Sigmoid colon (tissue), 7 donors: ENCODE measurements around the gene PLXND1. TPM values are rescaled to one million over a fixed set of nuclear protein-coding genes. Genes with fewer than 3 reads are reported as not detected.
A peak's percentile ranks its signal among the peaks of the same experiment; 100 is the strongest.

ENCODE experiments used
- DNase-seq: peaks from one replicate; pipeline ENCODE4 v3.0.0-alpha.2; 2019
- H3K27ac ChIP-seq, 4 donors: fragments of 200-600 bp; sonication (generic); one replicate each; pipeline ENCODE4 v1.5.1; 2016 to 2019; ENCODE audit warnings: mild to moderate bottlenecking in 1 of 4
- H3K27me3 ChIP-seq, 3 donors: fragments of 200-600 bp; sonication (generic); one replicate each; pipeline ENCODE4 v1.5.1; 2019; ENCODE audit warnings: mild to moderate bottlenecking in 1 of 3
- H3K36me3 ChIP-seq, 4 donors: fragments of 200-600 bp; sonication (generic); one replicate each; pipeline ENCODE4 v1.5.1; 2016 to 2019
- H3K4me1 ChIP-seq, 4 donors: fragments of 200-600 bp; sonication (generic); one replicate each; pipeline ENCODE4 v1.5.1; 2017 to 2019
- H3K4me3 ChIP-seq, 4 donors: fragments of 200-600 bp; sonication (generic); one replicate each; pipeline ENCODE4 v1.5.1; 2017 to 2019; ENCODE audit warnings: mild to moderate bottlenecking in 2 of 4, moderate library complexity in 1 of 4
- H3K9me3 ChIP-seq, 4 donors: fragments of 200-600 bp in 3 of 4; sonication (generic) in 3 of 4; one replicate each; pipeline versions ENCODE4 v1.5.1 to v1.6.1; 2013 to 2019
- EP300 ChIP-seq, 4 donors: sonication (generic); formaldehyde crosslinking; IDR thresholded peaks; one replicate each; pipeline ENCODE4 v1.6.1; 2017; ENCODE audit warnings: antibody characterized with exemption in 4 of 4
- POLR2A ChIP-seq, 2 donors: fragments of 450-650 bp; IDR thresholded peaks; one replicate each; pipeline ENCODE4 v1.6.1; 2016; ENCODE audit warnings: antibody characterized with exemption in 2 of 2, mild to moderate bottlenecking in 2 of 2, moderate library complexity in 2 of 2
- POLR2AphosphoS5 ChIP-seq, 4 donors: sonication (generic); formaldehyde crosslinking; IDR thresholded peaks; one replicate each; pipeline ENCODE4 v1.6.1; 2017; ENCODE audit warnings: antibody characterized with exemption in 4 of 4
- WGBS, 2 donors: extraction: QIAGEN DNeasy Blood & Tissue Kit; methylation state at CpG; one replicate each; pipeline ENCODE4 v1.1.7; 2013; 5-methylcytosine and 5-hydroxymethylcytosine counted together
- intact Hi-C: fragments of 100-400 bp; cut with DNase I; formaldehyde crosslinking; loops from one replicate; pipeline ENCODE4 v1.15.1; 2023
- polyA plus RNA-seq, 3 donors: library from polyadenylated mRNA; stranded (reverse); fragments of 200-250 nt; gene quantifications; one replicate each; pipeline ENCODE4 v1.2.3, GENCODE V29; 2013
- total RNA-seq, 4 donors: library from RNA; depleted of rRNA; stranded (reverse); fragments of >200 nt; gene quantifications; one replicate each; pipeline ENCODE4 v1.1.0, GENCODE V29; 2016
- TF ChIP-seq, protein P1 (sequence below), 4 experiments: fragments of 450-650 bp in 3 of 4; fragments of 200-600 bp in 1 of 4; IDR thresholded peaks; one replicate each; pipeline ENCODE4 v1.5.1; 2016 to 2019; ENCODE audit warnings: antibody characterized with exemption in 4 of 4, mild to moderate bottlenecking in 3 of 4, moderate library complexity in 2 of 4
- donor health status: healthy with polysubstance abuse.
- donor health status: Bipolar disorder and iron deficiency.
- donor health status: healthy.

PLXND1 gene
- total and polyA plus RNA-seq, 7 donors = 9.6 to 77.0 (median 42.0) TPM

DNA sequence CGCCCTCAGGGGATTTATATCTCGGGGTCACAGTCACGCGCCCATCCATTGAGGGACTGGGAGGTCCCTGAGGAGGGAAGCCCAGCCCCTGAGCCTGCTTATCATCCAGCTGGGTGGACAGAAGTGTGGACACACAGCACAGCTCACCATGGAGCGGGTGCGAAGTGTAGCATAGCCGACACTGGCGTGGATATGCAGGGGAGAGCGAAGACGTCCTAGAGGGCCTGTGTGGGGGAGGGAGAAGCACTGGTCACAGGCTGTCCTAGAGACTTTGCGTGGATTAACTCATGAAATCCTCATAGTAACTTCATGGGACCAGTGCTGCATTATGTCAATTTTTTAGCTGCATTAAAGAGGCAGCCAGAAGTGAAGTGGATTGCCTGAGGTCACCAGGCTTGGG is 26.1 kb upstream of the PLXND1 start:
- intact Hi-C loops = no loop called here
- Histone ChIP-seq H3K36me3 (no peaks in the 10 kb centered on the region), H3K27me3 (no peaks in the 10 kb centered on the region), H3K4me3 (no peak overlapping the region), H3K9me3 (no peaks in the 10 kb centered on the region), H3K27ac (no peak overlapping the region), H3K4me1 (peaks cover 0 to 9% (median 8%) of the 10 kb centered on the region in 4 donors)
- TF ChIP-seq EP300 (IDR thresholded peaks at IDR 0.05) = no peak
- TF ChIP-seq POLR2AphosphoS5 (IDR thresholded peaks at IDR 0.05) = no peak
- no peak for TF ChIP-seq POLR2A (IDR thresholded peaks at IDR 0.05)
- TF ChIP-seq, protein P1, sequence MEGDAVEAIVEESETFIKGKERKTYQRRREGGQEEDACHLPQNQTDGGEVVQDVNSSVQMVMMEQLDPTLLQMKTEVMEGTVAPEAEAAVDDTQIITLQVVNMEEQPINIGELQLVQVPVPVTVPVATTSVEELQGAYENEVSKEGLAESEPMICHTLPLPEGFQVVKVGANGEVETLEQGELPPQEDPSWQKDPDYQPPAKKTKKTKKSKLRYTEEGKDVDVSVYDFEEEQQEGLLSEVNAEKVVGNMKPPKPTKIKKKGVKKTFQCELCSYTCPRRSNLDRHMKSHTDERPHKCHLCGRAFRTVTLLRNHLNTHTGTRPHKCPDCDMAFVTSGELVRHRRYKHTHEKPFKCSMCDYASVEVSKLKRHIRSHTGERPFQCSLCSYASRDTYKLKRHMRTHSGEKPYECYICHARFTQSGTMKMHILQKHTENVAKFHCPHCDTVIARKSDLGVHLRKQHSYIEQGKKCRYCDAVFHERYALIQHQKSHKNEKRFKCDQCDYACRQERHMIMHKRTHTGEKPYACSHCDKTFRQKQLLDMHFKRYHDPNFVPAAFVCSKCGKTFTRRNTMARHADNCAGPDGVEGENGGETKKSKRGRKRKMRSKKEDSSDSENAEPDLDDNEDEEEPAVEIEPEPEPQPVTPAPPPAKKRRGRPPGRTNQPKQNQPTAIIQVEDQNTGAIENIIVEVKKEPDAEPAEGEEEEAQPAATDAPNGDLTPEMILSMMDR (IDR thresholded peaks at IDR 0.05) = no peak
- 93 to 94% methylated on average over 11 of the region's 11 CpGs for WGBS, 2 donors
- no peak for DNase-seq

GRCh38 chr3:129632056-129632455 is 25.6 kb upstream of the PLXND1 start:
- intact Hi-C loops = no loop called here
- no peak overlapping the region for H3K4me3 ChIP-seq
- WGBS, 2 donors = 84 to 90% methylated on average over 9 of the region's 9 CpGs
- H3K27me3 ChIP-seq = no peaks in the 10 kb centered on the region
- TF ChIP-seq POLR2A (IDR thresholded peaks at IDR 0.05) = no peak
- TF ChIP-seq, protein P1 (IDR thresholded peaks at IDR 0.05) = no peak
- TF ChIP-seq POLR2AphosphoS5 (IDR thresholded peaks at IDR 0.05) = no peak
- no peak for TF ChIP-seq EP300 (IDR thresholded peaks at IDR 0.05)
- DNase-seq = no peak
- no peaks in the 10 kb centered on the region for H3K36me3 ChIP-seq
- H3K9me3 ChIP-seq = no peaks in the 10 kb centered on the region
- peaks cover 0 to 14% (median 8%) of the 10 kb centered on the region in 4 donors for H3K4me1 ChIP-seq
- H3K27ac ChIP-seq = no peak overlapping the region

DNA sequence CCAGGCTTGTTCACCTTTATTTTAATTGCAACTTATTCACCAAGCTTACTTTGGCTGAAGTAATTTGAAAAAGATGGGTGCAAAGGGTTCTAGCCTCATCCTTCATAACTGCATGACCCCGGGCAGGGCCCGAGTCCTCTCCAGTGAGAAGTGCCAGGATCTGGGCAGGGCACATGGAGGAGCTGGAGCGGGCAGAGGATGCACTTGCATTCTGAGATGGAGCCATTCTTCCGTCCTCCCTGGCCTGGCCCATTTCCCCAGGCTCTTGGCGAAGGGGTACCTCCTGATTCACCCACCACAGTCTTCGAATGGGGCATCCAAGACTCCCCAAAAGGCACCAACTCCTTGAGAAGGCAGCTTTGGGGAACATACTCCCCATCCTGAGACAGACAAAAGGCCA is 22.5 kb upstream of the PLXND1 start:
- H3K36me3 ChIP-seq = no peaks in the 10 kb centered on the region
- peaks cover 0 to 35% (median 31%) of the 10 kb centered on the region in 4 donors for H3K4me1 ChIP-seq
- H3K9me3 ChIP-seq = no peaks in the 10 kb centered on the region
- no peak overlapping the region for H3K4me3 ChIP-seq
- 79 to 89% methylated on average over 6 of the region's 6 CpGs for WGBS, 2 donors
- DNase-seq = no peak
- peak overlapping the region in 3 of 4 donors; percentile 95 to 99 (median 98) for H3K27ac ChIP-seq
- TF ChIP-seq POLR2A (IDR thresholded peaks at IDR 0.05) = no peak
- TF ChIP-seq, protein P1 (IDR thresholded peaks at IDR 0.05) = no peak
- TF ChIP-seq POLR2AphosphoS5 (IDR thresholded peaks at IDR 0.05) = no peak
- no peak for TF ChIP-seq EP300 (IDR thresholded peaks at IDR 0.05)
- no peaks in the 10 kb centered on the region for H3K27me3 ChIP-seq
- intact Hi-C loops = loop anchor here (10.0 kb wide), 1 partner anchor 376 kb away; no protein-coding TSS in a partner anchor

DNA sequence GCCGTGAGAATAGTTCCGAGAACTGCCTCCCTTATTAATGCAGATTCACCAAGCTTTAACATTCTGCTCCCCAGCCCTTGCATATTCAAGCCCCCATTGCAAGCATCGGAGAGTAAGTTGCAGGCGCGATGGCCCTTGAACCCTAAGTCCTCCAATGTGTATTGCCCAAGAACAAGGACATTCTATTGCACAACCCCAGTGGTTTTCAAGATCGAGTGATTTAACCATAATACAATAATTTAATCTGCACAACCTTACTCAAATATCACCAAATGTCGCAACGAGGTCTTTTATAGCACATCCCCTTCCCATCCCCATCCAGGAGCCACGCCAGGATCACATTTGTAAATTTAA is 21.7 kb upstream of the PLXND1 start:
- H3K4me1 ChIP-seq = peaks cover 0 to 43% (median 38%) of the 10 kb centered on the region in 4 donors
- H3K27me3 ChIP-seq = no peaks in the 10 kb centered on the region
- peak overlapping the region in 3 of 4 donors; percentile 61 to 75 (median 63) for H3K4me3 ChIP-seq
- H3K27ac ChIP-seq = peak overlapping the region; percentile 95 to 99 (median 96)
- no peak for DNase-seq
- H3K36me3 ChIP-seq = no peaks in the 10 kb centered on the region
- peak in 1 of 4 donors; percentile 11 for TF ChIP-seq POLR2AphosphoS5 (IDR thresholded peaks at IDR 0.05)
- TF ChIP-seq EP300 (IDR thresholded peaks at IDR 0.05) = no peak
- no peak for TF ChIP-seq POLR2A (IDR thresholded peaks at IDR 0.05)
- 10 to 19% methylated on average over 9 of the region's 9 CpGs for WGBS, 2 donors
- intact Hi-C loops = loop anchor here (1.0 to 10.0 kb wide), 3 partner anchors 201 to 377 kb away; no protein-coding TSS in a partner anchor
- H3K9me3 ChIP-seq = no peaks in the 10 kb centered on the region

GRCh38 chr3:129627350-129628168 is 21.1 kb upstream of the PLXND1 start:
- H3K36me3 ChIP-seq = no peaks in the 10 kb centered on the region
- peak in 1 of 4 donors; percentile 3 for TF ChIP-seq POLR2AphosphoS5 (IDR thresholded peaks at IDR 0.05)
- TF ChIP-seq, protein P1 (IDR thresholded peaks at IDR 0.05) = peak; percentile 54 to 86 (median 72)
- TF ChIP-seq EP300 (IDR thresholded peaks at IDR 0.05) = no peak
- peak; percentile 87 for DNase-seq
- intact Hi-C loops = loop anchor here (1.0 to 10.0 kb wide), 4 partner anchors 137 to 377 kb away; no protein-coding TSS in a partner anchor
- WGBS, 2 donors = 1% methylated on average over 38 of the region's 38 CpGs
- H3K9me3 ChIP-seq = no peaks in the 10 kb centered on the region
- peak overlapping the region; percentile 95 to 99 (median 96) for H3K27ac ChIP-seq
- H3K27me3 ChIP-seq = no peaks in the 10 kb centered on the region
- H3K4me1 ChIP-seq = peaks cover 0 to 46% (median 43%) of the 10 kb centered on the region in 4 donors
- H3K4me3 ChIP-seq = peak overlapping the region; percentile 58 to 75 (median 62)
